PC-3 (cell line): ENCODE results near the gene MAFB. TPM values are rescaled to one million over a fixed set of nuclear protein-coding genes. Genes with fewer than 3 reads are reported as not detected.

Experiments
- ATAC-seq: fragments of 200-7000 bp; cut with Tn5 transposase; 2 replicates; pipeline ENCODE4 v1.9.1; 2020; ENCODE audit warnings: mild to moderate bottlenecking, moderate library complexity
- BruUV-seq: library from RNA; stranded (reverse); fragments of 400-500 nt; replicated peaks from 2 replicates; lab custom pipeline; 2021; lab: Mats Ljungman, UMichigan
- CTCF ChIA-PET: fragments of 300-600 bp; sonication (Branson Sonifier 250); formaldehyde crosslinking; loops from one replicate; lab custom pipeline; 2022; ENCODE audit warnings: antibody characterized with exemption; lab: Charles Lee
- POLR2A ChIA-PET: fragments of 300-600 bp; sonication (Branson Sonifier 250); formaldehyde crosslinking; loops from one replicate; lab custom pipeline; 2022; ENCODE audit warnings: antibody characterized with exemption; ENCODE audit not compliant: unreplicated experiment; lab: Charles Lee
- DNase-seq: peaks from one replicate; pipeline ENCODE4 v3.0.0-alpha.2; 2015
- H2AFZ ChIP-seq: fragments of 300-600 bp; sonication (generic); 2 replicates; pipeline ENCODE4 v1.6.0; 2016; ENCODE audit warnings: antibody characterized with exemption, low read length
- H3F3A ChIP-seq: fragments of 300-600 bp; sonication (generic); one replicate; pipeline ENCODE4 v1.6.0; 2017; ENCODE audit warnings: antibody characterized with exemption, low read length, control low read depth, mild to moderate bottlenecking; ENCODE audit not compliant: unreplicated experiment
- H3K27ac ChIP-seq: fragments of 300-600 bp; sonication (generic); 2 replicates; pipeline ENCODE4 v1.5.1; 2016; ENCODE audit warnings: mild to moderate bottlenecking, low read length
- H3K27me3 ChIP-seq: fragments of 300-600 bp; sonication (generic); 2 replicates; pipeline ENCODE4 v1.6.1; 2016; ENCODE audit warnings: low read length, mixed read lengths
- H3K36me3 ChIP-seq: fragments of 300-600 bp; sonication (generic); 2 replicates; pipeline ENCODE4 v1.6.1; 2016; ENCODE audit warnings: low read depth, mixed run types, low read length, mixed read lengths
- H3K4me1 ChIP-seq: fragments of 300-600 bp; sonication (generic); 2 replicates; pipeline ENCODE4 v1.5.1; 2016; ENCODE audit warnings: low read length; ENCODE audit not compliant: insufficient read depth
- H3K4me2 ChIP-seq: fragments of 300-600 bp; sonication (generic); 2 replicates; pipeline ENCODE4 v1.6.0; 2016; ENCODE audit warnings: low read length
- H3K4me3 ChIP-seq: fragments of 300-600 bp; sonication (generic); 2 replicates; pipeline ENCODE4 v1.5.1; 2016; ENCODE audit warnings: mild to moderate bottlenecking, low read length, mixed read lengths
- H3K79me2 ChIP-seq: fragments of 300-600 bp; sonication (generic); 2 replicates; pipeline ENCODE4 v1.6.1; 2017; ENCODE audit warnings: low read length, mixed read lengths
- H3K9ac ChIP-seq: fragments of 300-600 bp; sonication (generic); 2 replicates; pipeline ENCODE4 v1.6.0; 2016; ENCODE audit warnings: mild to moderate bottlenecking, low read length
- H3K9me2 ChIP-seq: fragments of 300-600 bp; sonication (generic); replicated peaks from 2 replicates; pipeline ENCODE4 v1.6.1; 2016; ENCODE audit warnings: mixed run types, low read length, mixed read lengths
- H3K9me3 ChIP-seq: fragments of 300-600 bp; sonication (generic); 2 replicates; pipeline ENCODE4 v1.6.1; 2016; ENCODE audit warnings: low read length, mixed read lengths
- H4K20me1 ChIP-seq: fragments of 300-600 bp; sonication (generic); 2 replicates; pipeline ENCODE4 v1.6.1; 2016; ENCODE audit warnings: low read length, mixed read lengths
- EZH2 ChIP-seq: fragments of 300-600 bp; sonication (generic); IDR thresholded peaks from one replicate; pipeline ENCODE4 v1.6.1; 2017; ENCODE audit warnings: antibody characterized with exemption, mild to moderate bottlenecking, low read length; ENCODE audit not compliant: unreplicated experiment
- EZH2phosphoT487 ChIP-seq: fragments of 300-600 bp; sonication (generic); IDR thresholded peaks from 2 replicates; pipeline ENCODE4 v1.6.1; 2018; ENCODE audit warnings: mild to moderate bottlenecking, antibody characterized with exemption, low read length, borderline replicate concordance
- intact Hi-C: fragments of 100-400 bp; cut with micrococcal nuclease; formaldehyde crosslinking; loops from 2 replicates; pipeline ENCODE4 v1.9.0; 2023
- total RNA-seq: library from RNA; depleted of rRNA; stranded (reverse); fragments of >200 nt; gene quantifications from 2 replicates; pipeline ENCODE4 v1.2.3, GENCODE V29; 2014
- TF ChIP-seq, protein P1 (sequence below): fragments of 300-600 bp; sonication (generic); conservative IDR thresholded peaks from 2 replicates; pipeline ENCODE4 v1.5.1; 2017; ENCODE audit warnings: antibody characterized with exemption, low read depth, mild to moderate bottlenecking, low read length

MAFB gene
- total RNA-seq, 1 experiment from 2014 or later, result 0.04 TPM

DNA sequence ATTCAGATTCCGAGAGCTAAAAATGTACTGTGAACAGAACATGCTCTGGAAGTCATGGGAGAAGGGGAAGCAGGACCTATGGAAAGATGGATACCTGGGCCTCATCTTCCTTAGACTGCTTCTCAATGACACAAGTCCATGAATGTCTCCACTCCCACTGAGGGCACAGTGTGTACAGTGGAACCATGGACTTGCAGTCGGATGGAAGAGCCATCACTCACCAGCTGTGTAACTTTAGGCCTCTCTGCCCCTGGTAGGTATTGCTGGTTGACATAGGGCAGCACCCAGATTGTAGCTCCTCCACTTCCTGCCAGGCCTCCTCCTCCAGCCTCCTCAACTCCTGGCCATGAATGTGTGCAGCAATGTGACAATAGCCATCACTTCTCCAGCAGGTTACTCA is 52.5 kb downstream of the MAFB start:
- no peaks in the 10 kb centered on the region for H3K4me1 ChIP-seq
- CTCF ChIA-PET, result no interaction called here
- DNase-seq, result no peak

GRCh38 chr20:40635971-40636370 is 53.1 kb downstream of the MAFB start:
- Histone ChIP-seq H3K27me3 (no peaks in the 10 kb centered on the region), H3K9ac (no peak overlapping the region)
- TF ChIP-seq EZH2, result no peak
- TF ChIP-seq, protein P1, sequence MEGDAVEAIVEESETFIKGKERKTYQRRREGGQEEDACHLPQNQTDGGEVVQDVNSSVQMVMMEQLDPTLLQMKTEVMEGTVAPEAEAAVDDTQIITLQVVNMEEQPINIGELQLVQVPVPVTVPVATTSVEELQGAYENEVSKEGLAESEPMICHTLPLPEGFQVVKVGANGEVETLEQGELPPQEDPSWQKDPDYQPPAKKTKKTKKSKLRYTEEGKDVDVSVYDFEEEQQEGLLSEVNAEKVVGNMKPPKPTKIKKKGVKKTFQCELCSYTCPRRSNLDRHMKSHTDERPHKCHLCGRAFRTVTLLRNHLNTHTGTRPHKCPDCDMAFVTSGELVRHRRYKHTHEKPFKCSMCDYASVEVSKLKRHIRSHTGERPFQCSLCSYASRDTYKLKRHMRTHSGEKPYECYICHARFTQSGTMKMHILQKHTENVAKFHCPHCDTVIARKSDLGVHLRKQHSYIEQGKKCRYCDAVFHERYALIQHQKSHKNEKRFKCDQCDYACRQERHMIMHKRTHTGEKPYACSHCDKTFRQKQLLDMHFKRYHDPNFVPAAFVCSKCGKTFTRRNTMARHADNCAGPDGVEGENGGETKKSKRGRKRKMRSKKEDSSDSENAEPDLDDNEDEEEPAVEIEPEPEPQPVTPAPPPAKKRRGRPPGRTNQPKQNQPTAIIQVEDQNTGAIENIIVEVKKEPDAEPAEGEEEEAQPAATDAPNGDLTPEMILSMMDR, result no peak
- no peak for TF ChIP-seq EZH2phosphoT487

More for the DNA sequence above, 52.5 kb downstream of the MAFB start:
- Histone ChIP-seq H2AFZ (no peak overlapping the region), H4K20me1 (no peaks in the 10 kb centered on the region), H3K4me2 (no peak overlapping the region), H3K79me2 (no peaks in the 10 kb centered on the region), H3K9ac (no peak overlapping the region), H3K9me3 (no peaks in the 10 kb centered on the region), H3K27ac (no peak overlapping the region), H3K27me3 (no peaks in the 10 kb centered on the region), H3K9me2 (no peaks in the 10 kb centered on the region), H3K4me3 (no peak overlapping the region), H3K36me3 (no peaks in the 10 kb centered on the region), H3F3A (no peaks in the 10 kb centered on the region)
- intact Hi-C loops, result no loop called here
- BruUV-seq, result no TSS peak
- TF ChIP-seq EZH2phosphoT487, result no peak
- POLR2A ChIA-PET, result no interaction called here
- no peak for ATAC-seq

More at GRCh38 chr20:40635971-40636370, 53.1 kb downstream of the MAFB start:
- Histone ChIP-seq H3K9me2 (no peaks in the 10 kb centered on the region), H4K20me1 (no peaks in the 10 kb centered on the region), H2AFZ (no peak overlapping the region), H3K4me2 (no peak overlapping the region), H3K79me2 (no peaks in the 10 kb centered on the region), H3K36me3 (no peaks in the 10 kb centered on the region), H3K9me3 (no peaks in the 10 kb centered on the region), H3K4me1 (no peaks in the 10 kb centered on the region), H3F3A (no peaks in the 10 kb centered on the region), H3K4me3 (no peak overlapping the region), H3K27ac (no peak overlapping the region)
- ChIA-PET POLR2A (no interaction called here), CTCF (no interaction called here)
- DNase-seq, result no peak
- intact Hi-C loops, result no loop called here
- no peak for ATAC-seq
- no TSS peak for BruUV-seq
